GM19035 (cell line): ENCODE data around the gene GREM2.

ENCODE experiments used
- ATAC-seq: cut with Tn5 transposase; IDR thresholded peaks from one replicate; pipeline ENCODE4 v1.9.1; 2021; ENCODE audit not compliant: unreplicated experiment

GREM2 gene

DNA sequence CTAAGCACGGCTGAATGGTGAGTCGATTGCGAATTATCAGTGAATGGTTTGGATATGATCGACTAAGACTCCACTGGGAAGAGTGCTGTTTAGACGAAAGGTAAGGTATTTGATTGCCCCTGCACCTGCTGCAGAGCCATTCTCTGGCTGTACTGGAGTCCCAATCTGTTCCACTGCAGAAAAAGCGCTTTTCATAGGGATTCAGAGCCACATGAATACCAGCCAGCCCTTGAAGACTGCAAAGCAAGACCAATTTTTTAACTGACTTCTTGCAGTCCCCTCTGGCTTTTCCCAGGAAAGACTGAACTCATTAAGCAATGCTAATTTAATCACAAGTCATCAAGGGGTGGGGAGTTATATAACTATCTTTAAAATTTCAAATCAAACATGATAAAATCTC is 1.3 kb downstream of the GREM2 start:
- no peak for ATAC-seq

DNA sequence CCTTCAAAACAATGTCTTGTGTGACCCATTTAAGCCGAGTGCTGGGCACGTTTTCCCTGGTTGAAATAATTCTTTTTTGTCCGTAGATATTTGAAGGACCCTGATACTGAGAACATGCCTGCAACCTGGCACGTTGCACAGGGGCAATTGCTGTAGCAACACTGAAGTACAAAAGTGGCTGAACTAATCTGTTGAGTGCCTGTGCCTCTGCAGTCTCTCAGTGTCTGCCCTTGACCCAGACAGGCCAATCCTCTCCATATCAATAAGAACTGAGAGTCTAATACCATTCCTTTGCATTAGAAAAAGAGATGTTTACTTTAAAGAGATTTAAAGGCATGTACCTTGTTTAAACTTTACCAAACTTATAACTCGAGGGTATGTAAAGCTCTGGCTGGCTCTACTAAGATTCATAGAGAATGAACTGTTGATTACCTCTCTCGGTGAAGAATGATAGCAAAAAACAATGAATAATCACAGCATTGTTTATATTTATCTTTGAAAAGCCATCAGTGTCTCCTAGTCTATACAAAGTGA is 2.4 kb downstream of the GREM2 start:
- no peak for ATAC-seq

GRCh38 chr1:240608707-240609106 is 3.2 kb downstream of the GREM2 start:
- no peak for ATAC-seq

- no peak for ATAC-seq
Measured at GRCh38 chr1:240607006-240607405, 4.9 kb downstream of the GREM2 start.

DNA sequence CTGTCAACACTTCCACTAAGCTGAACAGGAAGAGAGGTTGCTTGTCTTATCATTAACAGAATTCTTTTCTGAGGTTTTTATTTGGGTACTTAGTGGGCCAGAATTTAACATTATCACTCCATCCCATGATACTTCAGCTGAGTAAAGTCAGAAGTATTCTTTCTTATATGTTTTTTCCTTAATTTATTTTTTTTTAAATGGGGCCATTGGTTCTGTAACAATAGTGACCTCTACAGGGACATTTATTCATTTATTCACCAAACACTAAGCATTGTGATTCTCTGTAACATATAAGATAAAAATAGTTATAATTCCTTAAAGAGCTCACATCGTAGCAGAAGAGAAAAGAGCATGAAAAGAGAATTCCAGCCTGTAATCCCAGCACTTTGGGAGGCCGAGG is 9.8 kb downstream of the GREM2 start:
- ATAC-seq: no peak

DNA sequence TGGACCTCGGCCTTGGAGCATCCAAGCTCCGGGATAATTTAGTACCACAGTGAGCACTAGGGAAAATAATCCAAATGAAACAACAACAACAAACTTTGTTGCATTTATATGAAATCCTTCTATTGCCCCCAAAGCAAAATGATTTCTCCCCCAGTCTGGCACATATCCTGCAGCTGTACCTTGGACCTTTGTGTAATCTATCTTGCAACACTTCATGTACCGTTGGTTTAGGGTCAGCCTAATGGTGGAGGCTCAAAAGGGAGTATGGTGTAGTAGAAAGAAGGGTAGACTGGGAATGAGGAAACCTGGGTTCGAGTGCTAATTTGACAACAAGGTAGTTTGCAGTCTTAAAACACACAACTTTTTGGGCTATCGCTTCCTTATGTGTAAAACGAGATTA is 12.1 kb downstream of the GREM2 start:
- ATAC-seq: no peak

DNA sequence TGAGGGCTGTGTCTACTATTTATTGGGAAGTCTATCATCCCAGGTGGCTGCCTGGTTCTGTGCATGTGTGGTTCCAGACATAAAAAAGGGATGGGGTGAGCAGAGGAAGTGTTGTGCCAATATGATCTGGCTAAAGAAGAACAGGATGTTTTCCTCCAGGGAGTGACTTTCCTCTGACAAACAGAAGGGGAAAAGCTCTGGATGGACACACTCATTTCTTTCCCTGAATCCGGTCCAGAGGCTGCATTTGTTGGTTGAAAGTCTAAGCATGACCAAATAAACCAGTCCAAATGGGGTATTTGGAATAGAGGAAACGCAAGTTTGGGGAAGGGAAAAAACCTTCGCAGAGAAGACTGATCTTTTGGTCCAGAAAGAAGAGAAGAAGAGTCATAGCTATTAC is 12.7 kb downstream of the GREM2 start:
- no peak for ATAC-seq

DNA sequence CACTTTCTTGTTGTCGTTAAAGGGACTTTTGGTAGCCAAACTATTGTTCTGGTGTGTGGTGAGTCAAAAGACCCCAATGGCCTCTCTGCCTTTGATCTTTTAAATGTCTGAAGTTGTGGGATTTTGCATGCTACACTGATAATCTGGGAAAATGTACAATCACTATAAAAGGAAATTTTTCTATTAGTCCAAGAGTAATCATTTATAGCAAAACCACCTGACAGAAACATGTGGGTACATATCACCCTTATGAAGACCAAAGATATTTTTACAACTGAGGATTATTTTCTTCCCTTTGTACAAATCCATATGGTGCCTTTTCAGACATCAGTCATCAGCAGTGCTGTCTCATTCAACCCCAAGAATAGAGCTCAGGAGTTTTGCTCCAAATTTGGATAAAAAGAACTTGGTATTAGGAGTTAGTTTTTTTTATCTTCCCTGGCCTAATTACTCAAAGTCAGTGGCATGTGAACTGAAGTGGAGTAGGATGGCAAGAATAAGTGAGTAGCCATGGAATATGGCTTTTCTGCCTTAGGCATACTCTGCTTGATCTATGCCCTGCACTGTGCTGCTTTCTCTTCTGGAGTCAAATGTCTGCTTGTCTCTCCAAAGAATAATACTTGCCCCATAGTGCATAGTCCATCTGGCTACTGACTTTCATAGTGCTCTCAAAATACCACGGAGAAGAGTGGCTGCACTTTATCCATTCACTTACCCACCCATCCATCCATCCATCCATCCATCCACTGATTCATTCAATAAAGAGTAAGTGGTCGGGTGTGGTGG is 13.5 kb downstream of the GREM2 start:
- no peak for ATAC-seq

DNA sequence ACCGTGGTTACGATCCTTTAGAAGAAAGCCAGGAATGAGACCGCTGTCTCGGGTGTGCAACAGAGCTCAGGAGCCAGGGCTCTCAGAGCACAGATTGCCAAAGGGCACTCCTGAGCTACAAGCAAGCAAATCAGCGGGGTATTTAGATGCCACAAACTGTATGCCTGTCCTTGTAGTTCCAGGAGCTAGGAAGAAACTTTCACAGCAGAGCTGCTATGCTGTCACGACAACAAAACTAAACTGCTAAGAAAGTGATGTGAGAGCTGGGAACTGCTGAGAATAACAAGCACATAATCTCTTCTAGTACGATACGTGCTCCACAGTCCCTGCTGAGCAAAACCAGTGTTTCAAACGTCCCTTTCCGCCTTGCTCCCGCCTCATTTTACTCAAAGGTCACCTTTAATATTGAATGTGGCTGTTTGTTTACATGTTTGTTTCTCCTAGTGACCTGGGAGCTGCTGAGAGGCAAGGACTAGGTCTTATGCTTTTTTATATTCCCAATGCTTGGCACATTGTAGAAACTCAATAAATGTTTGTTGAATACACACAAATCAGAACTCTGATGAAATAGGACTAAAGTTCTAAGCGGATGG is 14.7 kb downstream of the GREM2 start:
- no peak for ATAC-seq

DNA sequence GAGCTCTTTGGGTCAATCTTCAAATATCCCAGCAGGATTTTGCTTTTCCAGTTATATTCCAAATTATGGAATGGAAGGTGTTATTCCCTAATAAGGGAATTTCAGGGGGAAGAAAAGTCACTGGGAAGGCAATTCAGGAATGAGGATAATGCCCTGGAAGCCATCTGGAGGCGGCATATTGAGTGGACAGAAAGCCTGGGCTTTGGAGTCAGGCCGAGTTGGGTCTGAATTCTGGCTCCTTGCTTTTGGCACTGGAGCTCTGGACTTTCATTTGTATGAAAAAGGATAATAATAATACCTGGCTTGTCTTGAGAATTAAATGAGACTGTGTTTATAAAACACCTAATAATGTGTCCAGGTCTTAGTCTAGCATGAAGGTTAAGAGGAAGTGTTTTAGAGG is 16.5 kb downstream of the GREM2 start:
- no peak for ATAC-seq

DNA sequence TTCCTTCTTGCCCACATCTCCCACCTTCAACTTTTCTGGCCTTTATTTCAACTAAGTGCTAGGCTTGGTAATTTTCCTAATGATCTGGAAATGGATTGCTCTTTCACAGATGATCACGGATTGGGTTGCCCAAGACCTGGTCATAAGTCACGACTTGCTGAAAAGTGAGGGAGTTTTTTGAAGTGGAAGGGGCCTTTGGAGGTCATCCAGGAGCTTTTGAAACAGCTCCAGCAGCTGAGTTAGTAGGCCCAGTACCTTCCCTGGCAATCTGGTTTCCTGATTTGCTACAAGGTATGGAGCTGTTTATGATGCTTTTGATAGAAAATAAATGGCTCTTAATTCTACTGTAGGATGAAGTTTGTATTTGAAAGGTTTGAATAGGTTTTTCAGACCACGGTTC is 20.4 kb downstream of the GREM2 start:
- ATAC-seq: no peak

- no peak for ATAC-seq
Measured at GRCh38 chr1:240591078-240591477, 20.9 kb downstream of the GREM2 start.

GRCh38 chr1:240589585-240590110 is 22.3 kb downstream of the GREM2 start:
- no peak for ATAC-seq

- no peak for ATAC-seq
Measured at GRCh38 chr1:240586006-240586405, 25.9 kb downstream of the GREM2 start.

DNA sequence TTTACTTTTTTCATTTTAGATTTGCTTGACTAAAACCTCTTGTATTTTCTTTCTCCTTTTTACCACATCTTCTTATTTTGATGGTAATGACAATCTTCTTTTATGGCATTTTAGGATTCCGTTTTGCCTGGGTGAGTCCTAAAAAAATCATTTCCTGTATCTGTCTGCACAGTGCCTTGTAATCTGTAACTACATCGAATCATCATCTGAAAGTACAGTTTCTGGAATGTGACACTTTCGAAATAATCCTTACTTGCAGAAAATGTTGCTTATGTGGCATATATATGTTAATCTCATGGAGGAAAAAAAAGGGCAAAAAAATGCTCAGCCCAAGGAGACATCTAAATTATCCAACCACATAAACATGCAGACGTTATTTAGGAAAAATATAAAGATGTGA is 29.0 kb downstream of the GREM2 start:
- no peak for ATAC-seq

DNA sequence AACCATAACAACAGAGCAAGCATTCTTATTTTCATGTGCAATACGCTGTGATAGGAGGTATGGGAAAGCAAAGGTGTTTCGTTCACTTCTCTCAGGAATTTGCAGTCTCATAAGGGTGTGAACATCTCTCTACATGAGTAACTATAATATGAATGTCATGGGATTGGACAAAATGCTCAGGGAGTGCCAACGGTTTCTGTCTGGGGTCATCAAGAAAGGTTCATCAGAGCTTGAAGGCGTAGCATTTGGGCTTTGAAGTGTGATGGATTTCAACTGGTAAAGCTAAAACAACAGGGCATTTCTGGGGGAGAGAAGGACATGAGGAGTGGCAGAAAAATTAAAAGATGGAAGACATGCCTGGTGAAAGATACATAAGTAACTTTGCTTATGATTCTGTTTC is 32.4 kb downstream of the GREM2 start:
- no peak for ATAC-seq

- ATAC-seq: no peak
Measured at GRCh38 chr1:240577095-240577494, 34.9 kb downstream of the GREM2 start.

GRCh38 chr1:240575981-240576662 is 35.8 kb downstream of the GREM2 start:
- ATAC-seq: no peak

GRCh38 chr1:240572328-240572727 is 39.6 kb downstream of the GREM2 start:
- no peak for ATAC-seq

DNA sequence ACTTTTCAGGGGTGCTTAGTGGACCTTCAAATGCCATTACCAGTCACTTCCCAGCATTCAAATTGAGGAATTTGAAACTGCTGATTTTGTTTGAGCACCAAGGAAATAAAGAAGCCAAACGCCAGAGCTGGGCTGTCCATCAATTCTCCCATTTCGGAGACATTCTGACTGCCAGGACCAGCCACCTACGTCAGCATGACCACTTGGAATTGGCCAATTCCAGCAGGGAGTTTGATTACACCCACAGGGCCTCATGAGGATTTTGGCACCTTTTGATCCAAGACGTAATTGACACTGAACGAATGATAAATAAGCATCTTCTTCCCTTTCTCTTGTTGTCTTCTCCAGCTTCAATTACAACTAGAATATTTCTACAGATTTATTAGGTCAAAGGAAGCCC is 40.2 kb downstream of the GREM2 start:
- no peak for ATAC-seq

GRCh38 chr1:240567066-240567465 is 44.9 kb downstream of the GREM2 start:
- no peak for ATAC-seq

DNA sequence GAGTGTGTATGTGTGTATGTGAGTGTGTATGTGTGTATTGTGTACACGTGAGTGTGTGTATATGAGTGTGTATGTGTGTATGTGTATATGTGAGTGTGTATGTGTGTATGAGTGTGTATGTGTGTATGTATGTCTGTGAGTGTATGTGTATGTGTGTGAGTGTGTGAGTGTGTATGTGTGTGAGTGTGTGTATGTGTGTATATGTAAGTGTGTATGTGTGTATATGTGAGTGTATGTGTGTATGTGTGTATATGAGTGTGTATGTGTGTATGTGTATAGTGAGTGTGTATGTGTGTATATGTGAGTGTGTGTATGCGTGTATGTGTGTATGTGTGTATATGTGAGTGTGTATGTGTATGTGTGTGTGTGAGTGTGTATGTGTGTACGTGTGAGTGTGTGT is 49.2 kb downstream of the GREM2 start:
- no peak for ATAC-seq
